WTC11 (cell line): ENCODE results near the gene SRPRB. TPM values are rescaled to one million over a fixed set of nuclear protein-coding genes. Genes with fewer than 3 reads are reported as not detected.
A peak's percentile ranks its signal among the peaks of the same experiment; 100 is the strongest.

Source experiments
- ATAC-seq: fragments of 200-7000 bp; cut with Tn5 transposase; 2 replicates; pipeline ENCODE4 v1.10.0; 2021; ENCODE audit warnings: mild to moderate bottlenecking, moderate library complexity
- CTCF ChIA-PET: fragments of 300-600 bp; sonication (Branson Sonifier 250); formaldehyde crosslinking; loops from one replicate; lab custom pipeline; 2021; ENCODE audit warnings: antibody characterized with exemption; lab: Charles Lee
- POLR2A ChIA-PET: fragments of 350-600 bp; sonication (Branson Sonifier 250); formaldehyde crosslinking; loops from one replicate; lab custom pipeline; 2021; ENCODE audit warnings: antibody characterized with exemption; lab: Charles Lee
- DNase-seq: peaks from one replicate; pipeline ENCODE4 v3.0.0; 2021; ENCODE audit warnings: low spot score
- H3K27ac Mint-ChIP-seq: 2 replicates; pipeline ENCODE4 v1.8.0; 2021; ENCODE audit warnings: mixed read lengths
- H3K27me3 Mint-ChIP-seq: 2 replicates; pipeline ENCODE4 v1.8.0; 2021; ENCODE audit warnings: low read depth, mild to moderate bottlenecking, moderate library complexity, mixed read lengths
- H3K36me3 Mint-ChIP-seq: 2 replicates; pipeline ENCODE4 v1.8.0; 2021; ENCODE audit warnings: mixed read lengths
- H3K4me1 Mint-ChIP-seq: 2 replicates; pipeline ENCODE4 v1.8.0; 2022; ENCODE audit warnings: mixed read lengths
- H3K4me3 Mint-ChIP-seq: 2 replicates; pipeline ENCODE4 v1.8.0; 2021; ENCODE audit warnings: mild to moderate bottlenecking, moderate library complexity, mixed read lengths
- H3K9me3 Mint-ChIP-seq: 2 replicates; pipeline ENCODE4 v1.8.0; 2021; ENCODE audit warnings: mixed read lengths
- ESRRA ChIP-seq: sonication (generic); formaldehyde crosslinking; IDR thresholded peaks from 2 replicates; pipeline ENCODE4 v1.8.1; 2022; ENCODE audit warnings: mild to moderate bottlenecking, missing genetic modification reagents, borderline replicate concordance
- FOXP1 ChIP-seq: sonication (generic); formaldehyde crosslinking; IDR thresholded peaks from 2 replicates; pipeline ENCODE4 v1.8.0; 2022; ENCODE audit warnings: missing genetic modification reagents, mild to moderate bottlenecking, moderate library complexity, borderline replicate concordance
- GTF2I ChIP-seq: fragments of 250-450 bp; sonication (Bioruptor Pico); conservative IDR thresholded peaks from 2 replicates; pipeline ENCODE4 v1.4.0; 2021; ENCODE audit warnings: mild to moderate bottlenecking
- IRF2 ChIP-seq: sonication (generic); formaldehyde crosslinking; IDR thresholded peaks from 2 replicates; pipeline ENCODE4 v1.8.0; 2022; ENCODE audit warnings: low read depth, missing genetic modification reagents, borderline replicate concordance
- NFATC4 ChIP-seq: fragments of 250-450 bp; sonication (Bioruptor Pico); IDR thresholded peaks from 2 replicates; pipeline ENCODE4 v1.9.0; 2021; ENCODE audit warnings: mild to moderate bottlenecking
- NR2C2 ChIP-seq: sonication (generic); formaldehyde crosslinking; IDR thresholded peaks from 2 replicates; pipeline ENCODE4 v1.8.0; 2022; ENCODE audit warnings: mild to moderate bottlenecking, missing genetic modification reagents
- TEAD4 ChIP-seq: sonication (generic); formaldehyde crosslinking; IDR thresholded peaks from 2 replicates; pipeline ENCODE4 v1.8.0; 2022; ENCODE audit warnings: mild to moderate bottlenecking, missing genetic modification reagents
- ZNF232 ChIP-seq: sonication (generic); formaldehyde crosslinking; IDR thresholded peaks from 2 replicates; pipeline ENCODE4 v1.8.0; 2022; ENCODE audit warnings: mild to moderate bottlenecking, missing genetic modification reagents
- total RNA-seq: library from RNA; stranded (reverse); gene quantifications from 3 replicates; pipeline ENCODE4 v1.2.3, GENCODE V29; 2021
- TF ChIP-seq, protein P1 (sequence below): sonication (generic); formaldehyde crosslinking; IDR thresholded peaks from 2 replicates; pipeline ENCODE4 v1.8.0; 2022; ENCODE audit warnings: mild to moderate bottlenecking, missing genetic modification reagents
- TF ChIP-seq, protein P2 (sequence below): sonication (generic); formaldehyde crosslinking; IDR thresholded peaks from 2 replicates; pipeline ENCODE4 v1.8.0; 2023; ENCODE audit warnings: mild to moderate bottlenecking, missing genetic modification reagents
- TF ChIP-seq, protein P3 (sequence below): fragments of 250-450 bp; sonication (Bioruptor Pico); IDR thresholded peaks from 2 replicates; pipeline ENCODE4 v1.8.0; 2021; ENCODE audit warnings: mild to moderate bottlenecking
- TF ChIP-seq, protein P4 (sequence below): sonication (generic); formaldehyde crosslinking; IDR thresholded peaks from 2 replicates; pipeline ENCODE4 v1.8.0; 2022; ENCODE audit warnings: missing genetic modification reagents
- TF ChIP-seq, protein P5 (sequence below): sonication (generic); formaldehyde crosslinking; conservative IDR thresholded peaks from 2 replicates; pipeline ENCODE4 v1.8.1; 2023; ENCODE audit warnings: mild to moderate bottlenecking, low read depth, missing genetic modification reagents, moderate library complexity
- TF ChIP-seq, protein P6 (sequence below): sonication (generic); formaldehyde crosslinking; IDR thresholded peaks from 2 replicates; pipeline ENCODE4 v1.8.1; 2023; ENCODE audit warnings: mild to moderate bottlenecking, missing genetic modification reagents, moderate library complexity
- TF ChIP-seq, protein P7 (sequence below): sonication (generic); formaldehyde crosslinking; IDR thresholded peaks from 2 replicates; pipeline ENCODE4 v1.8.0; 2022; ENCODE audit warnings: mild to moderate bottlenecking, missing genetic modification reagents
- TF ChIP-seq, protein P8 (sequence below): sonication (generic); formaldehyde crosslinking; IDR thresholded peaks from 2 replicates; pipeline ENCODE4 v1.8.1; 2023; ENCODE audit warnings: mild to moderate bottlenecking, missing genetic modification reagents
- TF ChIP-seq, protein P9 (sequence below): sonication (generic); formaldehyde crosslinking; IDR thresholded peaks from 2 replicates; pipeline ENCODE4 v1.8.1; 2022; ENCODE audit warnings: low read depth, mild to moderate bottlenecking, moderate library complexity, missing genetic modification reagents, borderline replicate concordance

Gene SRPRB
- total RNA-seq, 1 experiment from 2014 or later, result 40.9 TPM

DNA sequence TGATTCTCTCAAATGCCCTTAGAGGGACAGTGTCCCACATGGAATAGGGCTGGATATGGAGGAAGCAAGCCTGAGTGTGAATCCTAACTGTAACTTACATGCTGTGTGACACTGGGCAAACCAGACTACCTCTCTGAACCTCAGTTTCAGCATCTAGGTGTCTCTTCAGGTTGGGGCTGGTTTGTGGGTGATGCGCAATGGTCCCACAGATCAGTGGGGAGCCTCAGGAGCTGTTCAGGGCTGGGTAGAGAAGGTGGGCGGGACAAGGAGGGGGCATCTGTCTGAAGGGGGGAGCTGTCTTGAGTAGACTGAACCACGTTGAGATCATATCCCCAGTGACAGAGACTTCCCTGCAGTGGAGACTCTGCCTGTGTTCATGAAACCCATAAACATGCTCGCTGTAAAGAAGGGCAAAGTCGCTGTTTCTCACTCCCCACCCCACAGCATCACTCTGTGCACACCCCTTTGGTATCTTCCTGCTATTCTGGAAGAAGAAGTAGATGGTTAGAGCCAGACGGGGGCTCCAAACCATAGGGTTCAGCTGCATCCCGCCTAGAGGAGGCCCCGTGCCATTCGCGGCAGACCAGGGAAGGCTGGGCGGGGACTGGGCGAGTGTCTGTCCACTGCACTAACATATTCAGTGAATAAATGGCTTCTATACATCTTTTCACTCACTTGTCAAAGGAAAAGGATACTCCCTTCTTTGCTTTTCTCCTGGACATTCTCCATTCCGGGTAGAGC, 28.4 kb downstream of the SRPRB start:
- POLR2A ChIA-PET, result no interaction called here
- no peak overlapping the region for H3K27ac Mint-ChIP-seq
- H3K9me3 Mint-ChIP-seq, result no peaks in the 10 kb centered on the region
- TF ChIP-seq IRF2 (CRISPR knock-in tag) (no peak), FOXP1 (no peak), NFATC4 (no peak), GTF2I (CRISPR knock-in tag) (no peak), TEAD4 (CRISPR knock-in tag) (no peak), ESRRA (CRISPR knock-in tag) (no peak), ZNF232 (CRISPR knock-in tag) (no peak), NR2C2 (no peak)
- TF ChIP-seq, protein P1, sequence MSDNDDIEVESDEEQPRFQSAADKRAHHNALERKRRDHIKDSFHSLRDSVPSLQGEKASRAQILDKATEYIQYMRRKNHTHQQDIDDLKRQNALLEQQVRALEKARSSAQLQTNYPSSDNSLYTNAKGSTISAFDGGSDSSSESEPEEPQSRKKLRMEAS (CRISPR knock-in tag), result no peak
- TF ChIP-seq, protein P2, sequence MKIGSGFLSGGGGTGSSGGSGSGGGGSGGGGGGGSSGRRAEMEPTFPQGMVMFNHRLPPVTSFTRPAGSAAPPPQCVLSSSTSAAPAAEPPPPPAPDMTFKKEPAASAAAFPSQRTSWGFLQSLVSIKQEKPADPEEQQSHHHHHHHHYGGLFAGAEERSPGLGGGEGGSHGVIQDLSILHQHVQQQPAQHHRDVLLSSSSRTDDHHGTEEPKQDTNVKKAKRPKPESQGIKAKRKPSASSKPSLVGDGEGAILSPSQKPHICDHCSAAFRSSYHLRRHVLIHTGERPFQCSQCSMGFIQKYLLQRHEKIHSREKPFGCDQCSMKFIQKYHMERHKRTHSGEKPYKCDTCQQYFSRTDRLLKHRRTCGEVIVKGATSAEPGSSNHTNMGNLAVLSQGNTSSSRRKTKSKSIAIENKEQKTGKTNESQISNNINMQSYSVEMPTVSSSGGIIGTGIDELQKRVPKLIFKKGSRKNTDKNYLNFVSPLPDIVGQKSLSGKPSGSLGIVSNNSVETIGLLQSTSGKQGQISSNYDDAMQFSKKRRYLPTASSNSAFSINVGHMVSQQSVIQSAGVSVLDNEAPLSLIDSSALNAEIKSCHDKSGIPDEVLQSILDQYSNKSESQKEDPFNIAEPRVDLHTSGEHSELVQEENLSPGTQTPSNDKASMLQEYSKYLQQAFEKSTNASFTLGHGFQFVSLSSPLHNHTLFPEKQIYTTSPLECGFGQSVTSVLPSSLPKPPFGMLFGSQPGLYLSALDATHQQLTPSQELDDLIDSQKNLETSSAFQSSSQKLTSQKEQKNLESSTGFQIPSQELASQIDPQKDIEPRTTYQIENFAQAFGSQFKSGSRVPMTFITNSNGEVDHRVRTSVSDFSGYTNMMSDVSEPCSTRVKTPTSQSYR (CRISPR knock-in tag), result no peak
- TF ChIP-seq, protein P3, sequence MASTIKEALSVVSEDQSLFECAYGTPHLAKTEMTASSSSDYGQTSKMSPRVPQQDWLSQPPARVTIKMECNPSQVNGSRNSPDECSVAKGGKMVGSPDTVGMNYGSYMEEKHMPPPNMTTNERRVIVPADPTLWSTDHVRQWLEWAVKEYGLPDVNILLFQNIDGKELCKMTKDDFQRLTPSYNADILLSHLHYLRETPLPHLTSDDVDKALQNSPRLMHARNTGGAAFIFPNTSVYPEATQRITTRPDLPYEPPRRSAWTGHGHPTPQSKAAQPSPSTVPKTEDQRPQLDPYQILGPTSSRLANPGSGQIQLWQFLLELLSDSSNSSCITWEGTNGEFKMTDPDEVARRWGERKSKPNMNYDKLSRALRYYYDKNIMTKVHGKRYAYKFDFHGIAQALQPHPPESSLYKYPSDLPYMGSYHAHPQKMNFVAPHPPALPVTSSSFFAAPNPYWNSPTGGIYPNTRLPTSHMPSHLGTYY, result no peak
- TF ChIP-seq, protein P4, sequence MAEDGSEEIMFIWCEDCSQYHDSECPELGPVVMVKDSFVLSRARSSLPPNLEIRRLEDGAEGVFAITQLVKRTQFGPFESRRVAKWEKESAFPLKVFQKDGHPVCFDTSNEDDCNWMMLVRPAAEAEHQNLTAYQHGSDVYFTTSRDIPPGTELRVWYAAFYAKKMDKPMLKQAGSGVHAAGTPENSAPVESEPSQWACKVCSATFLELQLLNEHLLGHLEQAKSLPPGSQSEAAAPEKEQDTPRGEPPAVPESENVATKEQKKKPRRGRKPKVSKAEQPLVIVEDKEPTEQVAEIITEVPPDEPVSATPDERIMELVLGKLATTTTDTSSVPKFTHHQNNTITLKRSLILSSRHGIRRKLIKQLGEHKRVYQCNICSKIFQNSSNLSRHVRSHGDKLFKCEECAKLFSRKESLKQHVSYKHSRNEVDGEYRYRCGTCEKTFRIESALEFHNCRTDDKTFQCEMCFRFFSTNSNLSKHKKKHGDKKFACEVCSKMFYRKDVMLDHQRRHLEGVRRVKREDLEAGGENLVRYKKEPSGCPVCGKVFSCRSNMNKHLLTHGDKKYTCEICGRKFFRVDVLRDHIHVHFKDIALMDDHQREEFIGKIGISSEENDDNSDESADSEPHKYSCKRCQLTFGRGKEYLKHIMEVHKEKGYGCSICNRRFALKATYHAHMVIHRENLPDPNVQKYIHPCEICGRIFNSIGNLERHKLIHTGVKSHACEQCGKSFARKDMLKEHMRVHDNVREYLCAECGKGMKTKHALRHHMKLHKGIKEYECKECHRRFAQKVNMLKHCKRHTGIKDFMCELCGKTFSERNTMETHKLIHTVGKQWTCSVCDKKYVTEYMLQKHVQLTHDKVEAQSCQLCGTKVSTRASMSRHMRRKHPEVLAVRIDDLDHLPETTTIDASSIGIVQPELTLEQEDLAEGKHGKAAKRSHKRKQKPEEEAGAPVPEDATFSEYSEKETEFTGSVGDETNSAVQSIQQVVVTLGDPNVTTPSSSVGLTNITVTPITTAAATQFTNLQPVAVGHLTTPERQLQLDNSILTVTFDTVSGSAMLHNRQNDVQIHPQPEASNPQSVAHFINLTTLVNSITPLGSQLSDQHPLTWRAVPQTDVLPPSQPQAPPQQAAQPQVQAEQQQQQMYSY (CRISPR knock-in tag), result no peak
- TF ChIP-seq, protein P5, sequence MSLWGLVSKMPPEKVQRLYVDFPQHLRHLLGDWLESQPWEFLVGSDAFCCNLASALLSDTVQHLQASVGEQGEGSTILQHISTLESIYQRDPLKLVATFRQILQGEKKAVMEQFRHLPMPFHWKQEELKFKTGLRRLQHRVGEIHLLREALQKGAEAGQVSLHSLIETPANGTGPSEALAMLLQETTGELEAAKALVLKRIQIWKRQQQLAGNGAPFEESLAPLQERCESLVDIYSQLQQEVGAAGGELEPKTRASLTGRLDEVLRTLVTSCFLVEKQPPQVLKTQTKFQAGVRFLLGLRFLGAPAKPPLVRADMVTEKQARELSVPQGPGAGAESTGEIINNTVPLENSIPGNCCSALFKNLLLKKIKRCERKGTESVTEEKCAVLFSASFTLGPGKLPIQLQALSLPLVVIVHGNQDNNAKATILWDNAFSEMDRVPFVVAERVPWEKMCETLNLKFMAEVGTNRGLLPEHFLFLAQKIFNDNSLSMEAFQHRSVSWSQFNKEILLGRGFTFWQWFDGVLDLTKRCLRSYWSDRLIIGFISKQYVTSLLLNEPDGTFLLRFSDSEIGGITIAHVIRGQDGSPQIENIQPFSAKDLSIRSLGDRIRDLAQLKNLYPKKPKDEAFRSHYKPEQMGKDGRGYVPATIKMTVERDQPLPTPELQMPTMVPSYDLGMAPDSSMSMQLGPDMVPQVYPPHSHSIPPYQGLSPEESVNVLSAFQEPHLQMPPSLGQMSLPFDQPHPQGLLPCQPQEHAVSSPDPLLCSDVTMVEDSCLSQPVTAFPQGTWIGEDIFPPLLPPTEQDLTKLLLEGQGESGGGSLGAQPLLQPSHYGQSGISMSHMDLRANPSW, result no peak
- TF ChIP-seq, protein P6, sequence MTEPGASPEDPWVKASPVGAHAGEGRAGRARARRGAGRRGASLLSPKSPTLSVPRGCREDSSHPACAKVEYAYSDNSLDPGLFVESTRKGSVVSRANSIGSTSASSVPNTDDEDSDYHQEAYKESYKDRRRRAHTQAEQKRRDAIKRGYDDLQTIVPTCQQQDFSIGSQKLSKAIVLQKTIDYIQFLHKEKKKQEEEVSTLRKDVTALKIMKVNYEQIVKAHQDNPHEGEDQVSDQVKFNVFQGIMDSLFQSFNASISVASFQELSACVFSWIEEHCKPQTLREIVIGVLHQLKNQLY (CRISPR knock-in tag), result no peak
- TF ChIP-seq, protein P7, sequence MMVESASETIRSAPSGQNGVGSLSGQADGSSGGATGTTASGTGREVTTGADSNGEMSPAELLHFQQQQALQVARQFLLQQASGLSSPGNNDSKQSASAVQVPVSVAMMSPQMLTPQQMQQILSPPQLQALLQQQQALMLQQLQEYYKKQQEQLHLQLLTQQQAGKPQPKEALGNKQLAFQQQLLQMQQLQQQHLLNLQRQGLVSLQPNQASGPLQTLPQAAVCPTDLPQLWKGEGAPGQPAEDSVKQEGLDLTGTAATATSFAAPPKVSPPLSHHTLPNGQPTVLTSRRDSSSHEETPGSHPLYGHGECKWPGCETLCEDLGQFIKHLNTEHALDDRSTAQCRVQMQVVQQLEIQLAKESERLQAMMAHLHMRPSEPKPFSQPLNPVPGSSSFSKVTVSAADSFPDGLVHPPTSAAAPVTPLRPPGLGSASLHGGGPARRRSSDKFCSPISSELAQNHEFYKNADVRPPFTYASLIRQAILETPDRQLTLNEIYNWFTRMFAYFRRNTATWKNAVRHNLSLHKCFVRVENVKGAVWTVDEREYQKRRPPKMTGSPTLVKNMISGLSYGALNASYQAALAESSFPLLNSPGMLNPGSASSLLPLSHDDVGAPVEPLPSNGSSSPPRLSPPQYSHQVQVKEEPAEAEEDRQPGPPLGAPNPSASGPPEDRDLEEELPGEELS (CRISPR knock-in tag), result no peak
- TF ChIP-seq, protein P8, sequence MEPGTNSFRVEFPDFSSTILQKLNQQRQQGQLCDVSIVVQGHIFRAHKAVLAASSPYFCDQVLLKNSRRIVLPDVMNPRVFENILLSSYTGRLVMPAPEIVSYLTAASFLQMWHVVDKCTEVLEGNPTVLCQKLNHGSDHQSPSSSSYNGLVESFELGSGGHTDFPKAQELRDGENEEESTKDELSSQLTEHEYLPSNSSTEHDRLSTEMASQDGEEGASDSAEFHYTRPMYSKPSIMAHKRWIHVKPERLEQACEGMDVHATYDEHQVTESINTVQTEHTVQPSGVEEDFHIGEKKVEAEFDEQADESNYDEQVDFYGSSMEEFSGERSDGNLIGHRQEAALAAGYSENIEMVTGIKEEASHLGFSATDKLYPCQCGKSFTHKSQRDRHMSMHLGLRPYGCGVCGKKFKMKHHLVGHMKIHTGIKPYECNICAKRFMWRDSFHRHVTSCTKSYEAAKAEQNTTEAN (CRISPR knock-in tag), result no peak
- TF ChIP-seq, protein P9, sequence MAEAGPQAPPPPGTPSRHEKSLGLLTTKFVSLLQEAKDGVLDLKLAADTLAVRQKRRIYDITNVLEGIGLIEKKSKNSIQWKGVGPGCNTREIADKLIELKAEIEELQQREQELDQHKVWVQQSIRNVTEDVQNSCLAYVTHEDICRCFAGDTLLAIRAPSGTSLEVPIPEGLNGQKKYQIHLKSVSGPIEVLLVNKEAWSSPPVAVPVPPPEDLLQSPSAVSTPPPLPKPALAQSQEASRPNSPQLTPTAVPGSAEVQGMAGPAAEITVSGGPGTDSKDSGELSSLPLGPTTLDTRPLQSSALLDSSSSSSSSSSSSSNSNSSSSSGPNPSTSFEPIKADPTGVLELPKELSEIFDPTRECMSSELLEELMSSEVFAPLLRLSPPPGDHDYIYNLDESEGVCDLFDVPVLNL (CRISPR knock-in tag), result no peak
- no peaks in the 10 kb centered on the region for H3K36me3 Mint-ChIP-seq
- DNase-seq (no peak), ATAC-seq (peak; percentile 14; the same call in 1 of the 2 replicates)
- no peaks in the 10 kb centered on the region for H3K27me3 Mint-ChIP-seq
- H3K4me1 Mint-ChIP-seq, result no peaks in the 10 kb centered on the region
- CTCF ChIA-PET, result interaction anchor here (0.6 to 1.3 kb wide), 2 partner anchors 21 to 30 kb away, joined by 5 to 9 read pairs; no protein-coding TSS in a partner anchor
- H3K4me3 Mint-ChIP-seq, result no peak overlapping the region
